ENCODE measurements around the gene RAVER2.
"Not testable (repeated sequence)": the region's sequence is repeated elsewhere in the genome, so short reads cannot be mapped to it uniquely, and the experiment has no call there.

Gene RAVER2

DNA sequence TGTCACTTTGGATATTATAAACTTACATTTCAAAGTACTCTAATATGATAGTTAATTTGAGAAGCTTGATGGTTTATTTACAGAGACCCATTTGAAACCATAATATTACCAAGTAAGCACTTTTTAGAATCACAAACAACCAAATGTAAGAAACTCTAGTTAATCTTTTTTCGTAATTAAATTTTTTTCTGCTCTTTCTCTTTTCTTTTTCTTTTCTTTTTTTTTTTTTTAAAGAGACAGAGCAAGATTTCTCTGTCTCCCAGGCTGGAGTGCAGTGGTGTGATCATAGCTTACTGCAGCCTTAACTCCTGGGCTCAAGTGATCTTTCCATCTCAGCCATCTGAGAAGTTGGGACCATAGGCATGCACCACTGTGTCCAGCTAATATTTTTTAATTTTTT, 5.2 kb downstream of the RAVER2 start:
- no peak for DNase-seq

- DNase-seq, result no peak
Observed at GRCh38 chr1:64750875-64751274, 6.0 kb downstream of the RAVER2 start.

DNA sequence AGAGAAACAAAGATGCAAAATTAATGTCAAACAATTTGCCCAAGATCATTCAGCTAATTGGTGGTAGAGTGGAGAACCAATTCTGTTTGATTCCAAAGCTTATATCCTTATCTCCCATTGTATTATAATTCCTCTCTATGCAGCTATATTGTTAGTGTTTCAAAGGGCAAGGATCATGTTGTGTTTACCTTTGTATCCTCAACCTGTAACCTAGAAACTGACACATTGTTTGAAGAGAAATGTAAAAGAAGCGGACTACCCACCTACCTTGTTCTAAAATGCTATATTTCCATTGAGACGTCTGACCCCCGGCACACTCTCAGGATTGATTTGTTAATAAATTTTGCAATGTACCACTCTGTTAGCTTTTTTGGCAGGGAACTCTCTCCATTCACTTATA, 9.3 kb downstream of the RAVER2 start:
- no peak for DNase-seq

DNA sequence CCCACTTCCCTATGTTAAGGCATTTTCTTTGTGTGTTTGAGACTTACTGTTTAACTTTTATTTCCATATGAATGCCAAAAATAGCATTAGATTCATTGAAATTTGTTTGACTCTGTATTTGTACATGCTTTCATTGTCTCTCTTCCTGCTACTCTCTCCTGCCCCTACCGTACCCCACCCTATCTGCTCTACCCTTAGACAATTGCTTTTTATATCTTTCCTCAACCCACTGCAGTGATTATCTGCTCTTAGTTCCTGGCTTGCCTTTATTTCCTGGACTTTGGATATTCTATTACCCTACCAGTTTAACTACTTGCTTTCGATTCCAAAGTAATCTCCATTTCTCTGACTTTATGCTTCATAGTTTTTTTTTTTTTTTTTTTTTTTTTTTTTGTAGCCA, 10.5 kb downstream of the RAVER2 start:
- DNase-seq, result no peak

GRCh38 chr1:64756770-64757169, 11.9 kb downstream of the RAVER2 start:
- DNase-seq, result no peak

DNA sequence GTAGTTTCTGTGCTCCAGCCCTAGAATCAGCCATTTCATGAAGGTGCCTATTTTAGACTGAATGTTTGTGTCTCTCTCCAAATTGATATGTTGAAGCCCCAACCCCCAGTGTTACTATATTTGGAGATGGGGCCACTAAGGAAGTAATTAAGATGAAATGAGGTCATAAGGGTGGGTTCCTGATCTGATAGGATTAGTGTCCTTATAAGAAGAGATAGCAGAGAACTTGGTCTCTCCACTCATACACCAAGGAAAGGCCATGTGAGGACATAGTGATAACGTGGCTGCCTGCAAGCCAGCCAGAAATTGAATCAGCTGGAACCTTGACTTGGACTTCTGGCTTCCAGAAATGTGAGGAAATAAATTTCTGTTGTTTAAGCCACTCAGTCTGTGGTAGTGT, 12.3 kb downstream of the RAVER2 start:
- DNase-seq, result no peak

- no peak for DNase-seq
Observed at GRCh38 chr1:64758233-64758632, 13.4 kb downstream of the RAVER2 start.

DNA sequence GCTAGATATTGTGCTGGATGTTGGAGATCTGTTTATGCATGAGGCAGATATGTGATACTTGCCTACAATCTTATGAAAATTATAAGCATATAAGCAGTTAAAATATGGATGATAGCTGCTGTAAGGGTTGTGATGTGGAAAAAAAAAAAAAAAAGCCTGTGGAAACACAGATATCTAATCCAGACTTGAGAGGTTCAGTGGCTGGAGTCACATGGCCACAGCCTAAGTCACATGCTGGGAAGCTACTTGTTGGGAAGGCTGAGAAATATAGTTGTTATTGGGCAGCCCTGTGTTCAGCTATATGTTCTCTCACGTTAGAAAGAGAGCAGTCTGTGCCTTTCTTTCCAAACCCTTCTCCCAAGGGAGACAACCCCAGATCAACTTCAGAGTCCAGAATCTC, 15.1 kb downstream of the RAVER2 start:
- DNase-seq, result no peak

DNA sequence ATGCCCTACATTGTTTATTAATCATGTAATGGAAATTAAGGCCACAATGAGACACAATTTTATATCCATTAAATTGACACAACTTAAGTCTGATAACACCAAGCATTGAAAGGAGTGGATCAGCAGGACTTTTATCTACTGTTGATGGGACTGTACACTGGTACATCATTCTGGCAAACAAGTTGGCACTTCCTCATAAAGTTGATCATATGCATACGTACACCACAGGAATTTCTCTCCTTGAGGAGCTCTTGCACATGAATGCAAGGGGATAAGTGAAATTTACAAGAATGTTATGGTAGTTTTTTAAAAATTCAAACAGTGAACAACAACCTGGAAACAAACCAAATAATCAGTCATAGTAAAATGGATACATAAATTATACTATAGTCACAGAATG, 20.1 kb downstream of the RAVER2 start:
- no peak for DNase-seq

DNA sequence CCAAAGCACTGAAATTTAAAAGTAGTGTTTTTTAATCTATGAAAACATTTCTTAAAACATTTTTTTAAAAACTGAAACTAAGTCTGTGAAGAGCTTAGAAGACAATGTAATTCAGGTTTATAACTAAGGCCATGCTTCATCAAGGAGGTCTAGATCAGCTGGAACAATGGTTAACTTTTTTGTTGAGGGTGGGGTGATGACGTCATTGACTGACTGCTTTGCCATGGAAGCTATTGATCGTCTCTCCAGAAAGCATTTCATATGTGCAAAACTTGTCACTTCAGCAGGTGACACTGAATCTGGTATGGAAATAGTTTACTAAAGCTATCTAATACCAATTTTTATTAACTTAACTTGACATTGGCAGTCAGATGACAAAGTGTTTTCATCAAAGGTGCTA, 21.0 kb downstream of the RAVER2 start:
- no peak for DNase-seq

GRCh38 chr1:64766429-64766828, 21.6 kb downstream of the RAVER2 start:
- no peak for DNase-seq

GRCh38 chr1:64769482-64769881, 24.6 kb downstream of the RAVER2 start:
- no peak for DNase-seq

- DNase-seq, result no peak
Observed at GRCh38 chr1:64769971-64770370, 25.1 kb downstream of the RAVER2 start.

GRCh38 chr1:64773306-64773705, 28.4 kb downstream of the RAVER2 start:
- DNase-seq, result not testable (repeated sequence)

GRCh38 chr1:64775113-64775512, 30.2 kb downstream of the RAVER2 start:
- no peak for DNase-seq

GRCh38 chr1:64782044-64782443, 37.2 kb downstream of the RAVER2 start:
- not testable (repeated sequence) for DNase-seq

DNA sequence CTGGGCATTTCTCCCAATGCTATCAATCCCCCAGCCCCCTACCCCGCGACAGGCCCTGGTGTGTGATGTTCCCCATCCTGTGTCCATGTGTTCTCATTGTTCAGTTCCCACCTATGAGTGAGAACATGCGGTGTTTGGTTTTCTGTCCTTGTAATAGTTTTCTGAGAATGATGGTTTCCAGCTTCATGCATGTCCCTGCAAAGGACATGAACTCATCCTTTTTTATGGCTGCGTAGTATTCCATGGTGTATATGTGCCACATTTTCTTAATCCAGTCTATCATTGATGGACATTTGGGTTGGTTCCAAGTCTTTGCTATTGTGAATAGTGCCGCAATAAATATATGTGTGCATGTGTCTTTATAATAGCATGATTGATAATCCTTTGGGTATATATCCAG, 38.0 kb downstream of the RAVER2 start:
- DNase-seq, result not testable (repeated sequence)

- no peak for DNase-seq
Observed at GRCh38 chr1:64790832-64791487, 46.1 kb downstream of the RAVER2 start.

GRCh38 chr1:64798872-64799271, 54.0 kb downstream of the RAVER2 start:
- DNase-seq, result no peak

DNA sequence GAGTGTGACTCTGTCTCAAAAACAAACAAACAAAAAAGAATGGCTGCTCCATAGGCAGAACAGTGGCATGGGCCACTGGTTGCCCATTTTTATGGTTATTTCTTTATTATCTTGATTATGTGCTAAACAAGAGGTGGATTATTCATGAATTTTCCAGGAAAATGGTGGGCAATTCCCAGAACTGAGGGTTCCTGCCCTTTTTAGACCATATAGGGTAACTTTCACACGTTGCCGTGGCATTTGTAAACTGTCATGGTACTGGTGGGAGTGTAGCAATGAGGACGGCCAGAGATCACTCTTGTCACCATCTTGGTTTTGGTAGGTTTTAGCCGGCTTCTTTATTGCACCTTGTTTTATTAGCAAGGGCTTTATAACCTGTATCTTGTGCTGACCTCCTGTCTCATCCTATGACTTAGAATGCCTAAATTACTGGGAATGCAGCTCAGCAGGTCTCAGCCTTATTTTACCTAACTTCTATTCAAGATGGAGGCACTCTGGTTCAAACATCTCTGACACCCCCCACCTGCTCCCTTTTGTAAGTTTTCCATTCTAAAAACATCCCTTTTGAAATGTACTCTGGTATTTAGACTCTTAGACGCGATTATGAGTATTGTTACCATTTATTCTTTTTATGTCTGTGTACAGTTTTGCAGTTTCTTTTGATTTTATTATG, 57.1 kb downstream of the RAVER2 start:
- DNase-seq, result no peak

DNA sequence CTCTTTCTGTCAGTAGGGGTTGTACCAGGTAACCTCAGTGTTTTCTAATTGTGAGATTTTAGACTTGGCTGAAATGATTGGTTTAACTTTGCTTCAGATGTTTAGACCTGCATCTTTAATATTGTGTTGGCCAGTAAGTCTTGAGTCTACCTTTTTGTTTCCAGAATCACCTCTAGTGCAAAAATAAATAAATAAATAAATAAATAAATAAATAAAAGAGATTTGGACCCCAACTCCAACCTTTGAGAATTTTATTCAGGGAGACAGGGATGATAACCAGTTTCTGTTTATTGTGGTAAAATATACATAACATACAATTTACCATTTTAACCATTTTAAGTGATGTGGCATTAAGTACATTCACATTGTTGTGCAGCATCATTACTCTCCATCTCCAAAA, 64.4 kb downstream of the RAVER2 start:
- no peak for DNase-seq

GRCh38 chr1:64810001-64810400, 65.1 kb downstream of the RAVER2 start:
- DNase-seq, result no peak

- DNase-seq, result no peak
Observed at GRCh38 chr1:64811131-64811530, 66.3 kb downstream of the RAVER2 start.

DNA sequence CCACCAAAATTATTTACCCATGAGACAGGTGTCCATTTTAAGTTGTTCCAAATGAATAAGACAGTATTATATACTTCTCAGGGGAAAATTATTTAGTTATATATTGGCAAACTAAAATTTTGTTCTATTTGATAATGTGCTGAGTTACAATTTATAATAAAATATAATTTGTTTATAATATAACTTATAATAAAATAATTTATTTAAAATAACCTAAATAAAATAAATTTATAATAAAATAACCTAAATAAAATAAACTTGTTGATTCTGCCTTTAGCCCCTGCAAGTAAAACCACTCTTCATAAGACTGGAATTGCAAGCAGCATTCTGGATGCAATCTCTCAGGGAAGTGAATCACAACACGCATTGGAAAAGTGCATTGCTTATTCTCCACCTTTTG, 69.6 kb downstream of the RAVER2 start:
- DNase-seq, result no peak

GRCh38 chr1:64817364-64817763, 72.5 kb downstream of the RAVER2 start:
- not testable (repeated sequence) for DNase-seq
